MM.1S (cell line): ENCODE results near the gene GREB1.

Experiments used
- DNase-seq: peaks from one replicate; pipeline ENCODE4 v3.0.0-alpha.2; 2015
- H2AFZ ChIP-seq: fragments of 300-600 bp; sonication (generic); 2 replicates; pipeline ENCODE4 v1.6.0; 2016; ENCODE audit warnings: antibody characterized with exemption, low read length
- H3F3A ChIP-seq: fragments of 300-600 bp; sonication (generic); 2 replicates; pipeline ENCODE4 v1.6.1; 2016; ENCODE audit warnings: mild to moderate bottlenecking, antibody characterized with exemption, low read length, moderate library complexity, mixed read lengths; ENCODE audit not compliant: insufficient read depth
- H3K27ac ChIP-seq: fragments of 300-600 bp; sonication (generic); 2 replicates; pipeline ENCODE4 v1.5.1; 2016; ENCODE audit warnings: mild to moderate bottlenecking, low read length
- H3K27me3 ChIP-seq: fragments of 300-600 bp; sonication (generic); replicated peaks from 2 replicates; pipeline ENCODE4 v1.6.0; 2016; ENCODE audit warnings: low read length; ENCODE audit not compliant: insufficient read depth
- H3K36me3 ChIP-seq: fragments of 300-600 bp; sonication (generic); replicated peaks from 2 replicates; pipeline ENCODE4 v1.6.1; 2016; ENCODE audit warnings: mild to moderate bottlenecking, low read length, mixed read lengths; ENCODE audit not compliant: insufficient read depth
- H3K4me1 ChIP-seq: fragments of 300-600 bp; sonication (generic); 2 replicates; pipeline ENCODE4 v1.6.1; 2016; ENCODE audit warnings: low read length, mixed read lengths
- H3K4me2 ChIP-seq: fragments of 300-600 bp; sonication (generic); 2 replicates; pipeline ENCODE4 v1.6.0; 2016; ENCODE audit warnings: low read depth, low read length
- H3K4me3 ChIP-seq: fragments of 300-600 bp; sonication (generic); 2 replicates; pipeline ENCODE4 v1.5.1; 2016; ENCODE audit warnings: low read length, mixed read lengths
- H3K79me2 ChIP-seq: fragments of 300-600 bp; sonication (generic); 2 replicates; pipeline ENCODE4 v1.6.1; 2016; ENCODE audit warnings: mixed run types, low read length, mixed read lengths
- H3K9ac ChIP-seq: fragments of 300-600 bp; sonication (generic); 2 replicates; pipeline ENCODE4 v1.6.1; 2016; ENCODE audit warnings: low read length, mixed read lengths
- H3K9me2 ChIP-seq: fragments of 300-600 bp; sonication (generic); replicated peaks from 2 replicates; pipeline ENCODE4 v1.6.1; 2016; ENCODE audit warnings: mild to moderate bottlenecking, low read length, mixed read lengths; ENCODE audit not compliant: insufficient read depth
- H3K9me3 ChIP-seq: fragments of 300-600 bp; sonication (generic); replicated peaks from 2 replicates; pipeline ENCODE4 v1.6.1; 2016; ENCODE audit warnings: mild to moderate bottlenecking, low read length, mixed read lengths; ENCODE audit not compliant: insufficient read depth
- H4K20me1 ChIP-seq: fragments of 300-600 bp; sonication (generic); 2 replicates; pipeline ENCODE4 v1.6.1; 2016; ENCODE audit warnings: mild to moderate bottlenecking, low read length, moderate library complexity, mixed read lengths; ENCODE audit not compliant: insufficient read depth
- CTCF ChIP-seq: fragments of 300-600 bp; sonication (generic); IDR thresholded peaks from 2 replicates; pipeline ENCODE4 v1.5.1; 2016; ENCODE audit warnings: antibody characterized with exemption, low read length, mixed read lengths
- EZH2 ChIP-seq: fragments of 300-600 bp; sonication (generic); optimal IDR thresholded peaks from 2 replicates; pipeline ENCODE3; 2017; ENCODE audit warnings: low read depth, mild to moderate bottlenecking, antibody characterized with exemption, low read length, mixed read lengths
- EZH2phosphoT487 ChIP-seq: fragments of 300-600 bp; sonication (generic); IDR thresholded peaks from 2 replicates; pipeline ENCODE4 v1.6.1; 2018; ENCODE audit warnings: antibody characterized with exemption, low read length

The GREB1 gene

GRCh38 chr2:11669454-11670291 is 135.8 kb downstream of the GREB1 start, which contains the start of gene NTSR2:
NTSR2 (minus strand) TSS chr2:11670195; CDS start chr2:11670129, 66 bp downstream.
- DNase-seq, result no peak
- Histone ChIP-seq H3K79me2 (no peaks in the 10 kb centered on the region), H3K4me3 (no peak within 1 kb of the TSS), H3K27me3 (no peaks in the 10 kb centered on the region), H3K9me2 (no peaks in the 10 kb centered on the region), H3F3A (no peaks in the 10 kb centered on the region), H3K9me3 (no peaks in the 10 kb centered on the region), H4K20me1 (no peaks in the 10 kb centered on the region), H3K9ac (no peak within 1 kb of the TSS), H3K36me3 (no peaks in the 10 kb centered on the region), H3K4me2 (no peak within 1 kb of the TSS), H3K4me1 (no peaks in the 10 kb centered on the region), H2AFZ (no peak within 1 kb of the TSS), H3K27ac (no peak within 1 kb of the TSS)
- TF ChIP-seq EZH2phosphoT487, result no peak
- TF ChIP-seq CTCF, result no peak
- no peak for TF ChIP-seq EZH2

GRCh38 chr2:11672407-11672806 is 138.6 kb downstream of the GREB1 start:
- no peaks in the 10 kb centered on the region for H3K9me3 ChIP-seq
- TF ChIP-seq EZH2phosphoT487, result no peak
- no peak for TF ChIP-seq CTCF
- no peak for TF ChIP-seq EZH2
- DNase-seq, result no peak

GRCh38 chr2:11674983-11675382 is 141.1 kb downstream of the GREB1 start:
- DNase-seq, result no peak
- H3K79me2 ChIP-seq, result no peaks in the 10 kb centered on the region
- H3K9me3 ChIP-seq, result no peaks in the 10 kb centered on the region
- no peaks in the 10 kb centered on the region for H3K36me3 ChIP-seq
- no peaks in the 10 kb centered on the region for H3K27me3 ChIP-seq
- H3K4me3 ChIP-seq, result no peak overlapping the region
- H3K4me1 ChIP-seq, result no peaks in the 10 kb centered on the region
- no peak overlapping the region for H2AFZ ChIP-seq
- H4K20me1 ChIP-seq, result no peaks in the 10 kb centered on the region
- no peak overlapping the region for H3K4me2 ChIP-seq
- TF ChIP-seq EZH2phosphoT487 (no peak), EZH2 (no peak)
- no peaks in the 10 kb centered on the region for H3F3A ChIP-seq
- H3K27ac ChIP-seq, result no peak overlapping the region
- no peak overlapping the region for H3K9ac ChIP-seq
- H3K9me2 ChIP-seq, result no peaks in the 10 kb centered on the region

More at GRCh38 chr2:11672407-11672806, 138.6 kb downstream of the GREB1 start:
- Histone ChIP-seq H2AFZ (no peak overlapping the region), H3K27me3 (no peaks in the 10 kb centered on the region), H4K20me1 (no peaks in the 10 kb centered on the region), H3K4me1 (no peaks in the 10 kb centered on the region), H3K27ac (no peak overlapping the region), H3K36me3 (no peaks in the 10 kb centered on the region), H3F3A (no peaks in the 10 kb centered on the region), H3K4me2 (no peak overlapping the region), H3K79me2 (no peaks in the 10 kb centered on the region), H3K9me2 (no peaks in the 10 kb centered on the region), H3K9ac (no peak overlapping the region), H3K4me3 (no peak overlapping the region)

- no peaks in the 10 kb centered on the region for H3F3A ChIP-seq
- no peaks in the 10 kb centered on the region for H3K36me3 ChIP-seq
- H3K9ac ChIP-seq, result no peak overlapping the region
- TF ChIP-seq EZH2 (no peak), EZH2phosphoT487 (no peak), CTCF (no peak)
- H3K27me3 ChIP-seq, result no peaks in the 10 kb centered on the region
- H3K9me2 ChIP-seq, result no peaks in the 10 kb centered on the region
- no peak overlapping the region for H3K27ac ChIP-seq
- no peaks in the 10 kb centered on the region for H3K79me2 ChIP-seq
- no peak overlapping the region for H2AFZ ChIP-seq
- no peaks in the 10 kb centered on the region for H4K20me1 ChIP-seq
- DNase-seq, result no peak
- no peak overlapping the region for H3K4me2 ChIP-seq
- no peaks in the 10 kb centered on the region for H3K9me3 ChIP-seq
- H3K4me3 ChIP-seq, result no peak overlapping the region
- no peaks in the 10 kb centered on the region for H3K4me1 ChIP-seq
Measured at GRCh38 chr2:11675423-11676112, 141.7 kb downstream of the GREB1 start.
